GM12873 (cell line): ENCODE results near the gene BBX.

Experiments
- TF ChIP-seq, protein P1 (sequence below): IDR thresholded peaks from 2 replicates; pipeline ENCODE4 v1.5.1; 2012; ENCODE audit warnings: low read depth, mild to moderate bottlenecking, moderate library complexity, low read length, control low read depth; ENCODE audit not compliant: insufficient read depth; ENCODE audit errors: missing control alignments

The BBX gene

DNA sequence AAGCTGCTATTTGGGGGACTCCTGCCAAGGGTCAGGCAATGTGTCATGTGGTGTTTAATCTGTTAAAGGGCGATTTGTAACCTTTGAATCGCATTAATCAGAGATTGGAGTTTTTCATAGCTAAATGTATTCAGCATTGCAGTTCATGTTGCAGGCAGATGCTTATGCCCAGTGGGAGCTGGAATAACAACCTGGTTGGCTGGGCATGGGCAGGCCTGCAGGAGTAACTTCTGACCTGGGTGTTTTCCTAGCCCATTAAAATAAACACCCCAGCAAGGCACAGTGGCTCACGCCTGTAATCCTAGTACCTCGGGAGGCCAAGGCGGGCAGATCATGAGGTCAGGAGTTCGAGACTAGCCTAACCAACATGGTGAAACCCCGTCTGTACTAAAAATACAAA is 268.7 kb downstream of the BBX start:
- TF ChIP-seq, protein P1, sequence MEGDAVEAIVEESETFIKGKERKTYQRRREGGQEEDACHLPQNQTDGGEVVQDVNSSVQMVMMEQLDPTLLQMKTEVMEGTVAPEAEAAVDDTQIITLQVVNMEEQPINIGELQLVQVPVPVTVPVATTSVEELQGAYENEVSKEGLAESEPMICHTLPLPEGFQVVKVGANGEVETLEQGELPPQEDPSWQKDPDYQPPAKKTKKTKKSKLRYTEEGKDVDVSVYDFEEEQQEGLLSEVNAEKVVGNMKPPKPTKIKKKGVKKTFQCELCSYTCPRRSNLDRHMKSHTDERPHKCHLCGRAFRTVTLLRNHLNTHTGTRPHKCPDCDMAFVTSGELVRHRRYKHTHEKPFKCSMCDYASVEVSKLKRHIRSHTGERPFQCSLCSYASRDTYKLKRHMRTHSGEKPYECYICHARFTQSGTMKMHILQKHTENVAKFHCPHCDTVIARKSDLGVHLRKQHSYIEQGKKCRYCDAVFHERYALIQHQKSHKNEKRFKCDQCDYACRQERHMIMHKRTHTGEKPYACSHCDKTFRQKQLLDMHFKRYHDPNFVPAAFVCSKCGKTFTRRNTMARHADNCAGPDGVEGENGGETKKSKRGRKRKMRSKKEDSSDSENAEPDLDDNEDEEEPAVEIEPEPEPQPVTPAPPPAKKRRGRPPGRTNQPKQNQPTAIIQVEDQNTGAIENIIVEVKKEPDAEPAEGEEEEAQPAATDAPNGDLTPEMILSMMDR = no peak

DNA sequence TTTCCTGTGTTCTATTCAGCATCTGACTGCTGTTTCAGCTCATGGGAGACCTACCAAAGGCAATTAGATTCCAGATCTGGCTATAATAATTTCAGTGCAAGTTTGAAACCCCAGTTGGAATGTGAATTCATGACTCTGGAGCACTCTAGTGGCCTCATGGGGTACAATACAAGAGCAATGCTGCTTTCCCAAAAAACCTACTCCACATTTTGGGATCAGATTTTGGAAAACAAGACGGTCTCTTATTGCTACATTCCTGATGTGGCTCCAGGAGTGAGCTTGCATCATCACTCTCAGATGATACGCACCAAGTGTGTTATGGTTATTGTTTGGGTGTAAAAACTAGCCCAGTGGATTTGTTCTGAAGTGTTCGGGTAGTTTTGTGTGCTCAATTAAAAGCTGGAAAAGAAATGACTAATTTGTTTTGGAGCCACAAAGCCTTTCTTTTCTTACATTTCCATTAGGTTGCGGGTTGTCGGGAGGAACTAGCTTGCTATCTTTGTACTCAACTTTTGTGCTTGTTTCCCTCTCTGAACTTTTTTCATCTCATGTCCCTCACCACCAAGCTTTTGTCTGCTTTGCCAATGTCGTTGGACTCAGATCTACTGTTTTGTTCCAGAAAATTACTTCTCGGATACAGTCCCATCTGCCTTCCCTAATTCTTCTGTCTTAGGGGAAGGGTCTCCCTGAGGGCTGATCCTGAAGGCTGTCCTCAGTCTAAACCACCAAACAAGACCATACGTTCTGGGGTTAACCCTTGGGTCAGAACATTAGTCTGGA is 272.1 kb downstream of the BBX start:
- TF ChIP-seq, protein P1 = peak; percentile 3

GRCh38 chr3:107795514-107796094 is 272.8 kb downstream of the BBX start:
- TF ChIP-seq, protein P1 = no peak

GRCh38 chr3:107796791-107797190 is 274.0 kb downstream of the BBX start:
- TF ChIP-seq, protein P1 = no peak

- TF ChIP-seq, protein P1 = no peak
Measured at GRCh38 chr3:107797586-107797985, 274.8 kb downstream of the BBX start.

- TF ChIP-seq, protein P1 = no peak
Measured at GRCh38 chr3:107798381-107798780, 275.6 kb downstream of the BBX start.

- TF ChIP-seq, protein P1 = no peak
Measured at GRCh38 chr3:107800710-107801109, 277.9 kb downstream of the BBX start.
